ENCODE measurements around the gene MEPE. TPM values are rescaled to one million over a fixed set of nuclear protein-coding genes. Genes with fewer than 3 reads are reported as not detected.

The MEPE gene
- total and polyA plus RNA-seq, 2 of the 8 experiments (the other 6 are each of a cell fraction or from before 2014, with no cell fraction given), result not detected

DNA sequence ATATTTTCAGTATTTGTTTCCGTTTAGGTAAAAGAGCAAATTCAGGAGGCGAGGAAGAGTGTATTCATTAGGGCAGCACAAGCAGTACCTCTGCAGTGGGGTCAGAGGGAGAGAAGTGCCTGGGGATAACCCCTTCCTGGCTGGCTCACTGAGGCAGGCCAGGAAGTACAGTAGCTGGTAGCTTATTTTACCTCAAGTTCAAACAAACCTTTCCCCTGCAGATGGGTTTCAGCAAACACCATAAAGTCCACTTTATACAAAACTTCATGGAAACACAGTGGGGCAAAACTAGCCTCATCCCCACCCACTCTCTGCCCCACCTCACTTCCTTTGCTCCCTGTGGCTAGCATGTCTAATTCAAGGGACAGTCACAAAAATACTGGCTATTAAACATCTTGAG, 29.5 kb downstream of the MEPE start:
- H3K9me3 ChIP-seq (ENCODE audit: insufficient read depth in 2 of 2, low read depth in 1 of 2, low read length in 1 of 2), result peaks cover 3 to 8% of the 10 kb centered on the region in 2 experiments; a peak in 2 of 4 replicates
- H3K4me1 ChIP-seq (replicated peaks in 1 of 4; ENCODE audit: control insufficient read depth in 3 of 4, insufficient read depth in 4 of 4, low read length in 3 of 4), result peaks cover 0 to 10% (median 4%) of the 10 kb centered on the region in 4 experiments; a peak in 3 of 7 replicates
- H3K36me3 ChIP-seq (ENCODE audit: control insufficient read depth in 2 of 4, insufficient read depth in 4 of 4, low read length in 3 of 4), result no peaks in the 10 kb centered on the region; a peak in 1 of 8 replicates
- no peak overlapping the region for H3K27ac ChIP-seq (ENCODE audit: low read depth, low read length)
- H4K5ac ChIP-seq (ENCODE audit: insufficient read length, low read depth, low read length), result no peak overlapping the region
- H3K4ac ChIP-seq (replicated peaks; ENCODE audit: insufficient read length, low read depth, low read length), result no peak overlapping the region
- H3K56ac ChIP-seq (replicated peaks; ENCODE audit: insufficient read length, low read depth, low read length), result no peak overlapping the region
- no peak overlapping the region for H4K91ac ChIP-seq (replicated peaks; ENCODE audit: insufficient read length, low read length)
- H2AFZ ChIP-seq (ENCODE audit: low read length), result no peak overlapping the region
- H2BK15ac ChIP-seq (ENCODE audit: low read length), result no peak overlapping the region
- no peak for DNase-seq (ENCODE audit: low read depth in 1 of 2, low spot score in 2 of 2)
- no peaks in the 10 kb centered on the region for H4K20me1 ChIP-seq (replicated peaks in 1 of 2; ENCODE audit: control insufficient read depth in 1 of 2, insufficient read depth in 2 of 2, low read length in 2 of 2)
- H3K14ac ChIP-seq (ENCODE audit: insufficient read length), result no peak overlapping the region
- no peak overlapping the region for H2BK5ac ChIP-seq (ENCODE audit: low read depth, low read length)
- no peak overlapping the region; the same call in 1 of the 2 replicates for H2AK5ac ChIP-seq (ENCODE audit: low read depth, low read length)
- H3K27me3 ChIP-seq (replicated peaks in 1 of 4; ENCODE audit: control insufficient read depth in 3 of 4, extremely low read depth in 1 of 4, insufficient read depth in 3 of 4, low read length in 3 of 4), result no peaks in the 10 kb centered on the region
- H3K4me2 ChIP-seq (ENCODE audit: insufficient read depth in 1 of 2, low read depth in 2 of 2, low read length in 2 of 2), result no peak overlapping the region
- ChIA-PET POLR2A (ENCODE audit: partially characterized antibody) (interaction anchor here (1.5 to 19.5 kb wide), 5 partner anchors 9 to 67 kb away, joined by 4 to 369 read pairs (median 9); no protein-coding TSS in a partner anchor), CTCF (ENCODE audit: partially characterized antibody) (interaction anchor here (1.2 to 3.2 kb wide), 10 partner anchors 9 to 318 kb away, joined by 3 to 14 read pairs (median 4); partner anchors contain the start of gene SPP1)
- no peak overlapping the region for H2BK12ac ChIP-seq (ENCODE audit: low read depth, low read length)
- H2BK120ac ChIP-seq (replicated peaks; ENCODE audit: low read depth, low read length), result no peak overlapping the region
- H3K79me2 ChIP-seq (ENCODE audit: control insufficient read depth in 1 of 2, insufficient read depth in 2 of 2, low read length in 2 of 2), result peaks cover 0 to 19% of the 10 kb centered on the region in 2 experiments; a peak in 2 of 4 replicates
- no peak overlapping the region for H3K23ac ChIP-seq (ENCODE audit: insufficient read length)
- WGBS, 2 experiments (ENCODE audit: extremely low coverage in 1 of 2, insufficient coverage in 1 of 2, insufficient read length in 1 of 2, insufficient replicate concordance in 2 of 2, low coverage in 1 of 2, low lambda C conversion rate in 2 of 2, missing lambda C conversion rate in 1 of 2), result 98% methylated on average over 2 of the region's 2 CpGs; no CpG with 5 or more reads in 1 of the 2 experiments
- no peak overlapping the region for H3K4me3 ChIP-seq (ENCODE audit: extremely low read depth in 1 of 4, insufficient read depth in 2 of 4, low read depth in 3 of 4, low read length in 4 of 4)
- no peak overlapping the region for H3K9ac ChIP-seq (replicated peaks in 1 of 4; ENCODE audit: extremely low read depth in 1 of 4, low read depth in 3 of 4, low read length in 3 of 4)
- H3K23me2 ChIP-seq (ENCODE audit: low read depth, low read length), result no peaks in the 10 kb centered on the region
- FAIRE-seq, result no peak
- no peak overlapping the region for H3K18ac ChIP-seq (ENCODE audit: extremely low read depth, low read length)
- H2BK20ac ChIP-seq (ENCODE audit: low read length), result no peak overlapping the region
- no peaks in the 10 kb centered on the region for H3K79me1 ChIP-seq (ENCODE audit: low read depth, low read length)
- H4K8ac ChIP-seq (ENCODE audit: extremely low read depth, insufficient read depth, low read length), result no peak overlapping the region
- no peak for TF ChIP-seq JUN (IDR thresholded peaks at IDR 0.05; ENCODE audit: low read depth, low read length)
- TF ChIP-seq RAD21 (IDR thresholded peaks at IDR 0.05 in 1 of 2, conservative IDR thresholded peaks at IDR 0.05 in 1 of 2; ENCODE audit: low read depth in 2 of 2, low read length in 2 of 2), result no peak
- TF ChIP-seq, protein P1, sequence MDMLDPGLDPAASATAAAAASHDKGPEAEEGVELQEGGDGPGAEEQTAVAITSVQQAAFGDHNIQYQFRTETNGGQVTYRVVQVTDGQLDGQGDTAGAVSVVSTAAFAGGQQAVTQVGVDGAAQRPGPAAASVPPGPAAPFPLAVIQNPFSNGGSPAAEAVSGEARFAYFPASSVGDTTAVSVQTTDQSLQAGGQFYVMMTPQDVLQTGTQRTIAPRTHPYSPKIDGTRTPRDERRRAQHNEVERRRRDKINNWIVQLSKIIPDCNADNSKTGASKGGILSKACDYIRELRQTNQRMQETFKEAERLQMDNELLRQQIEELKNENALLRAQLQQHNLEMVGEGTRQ (IDR thresholded peaks at IDR 0.05; ENCODE audit: low read length), result no peak
- TF ChIP-seq KDM4A (IDR thresholded peaks at IDR 0.05; ENCODE audit: low read depth, low read length, severe bottlenecking), result no peak
- no peak for TF ChIP-seq HDAC6 (IDR thresholded peaks at IDR 0.05; ENCODE audit: low read depth, low read length)
- no peak for TF ChIP-seq ASH2L (IDR thresholded peaks at IDR 0.05; ENCODE audit: low read length)
- TF ChIP-seq RXRA (IDR thresholded peaks at IDR 0.05; ENCODE audit: insufficient read depth, low read depth, low read length), result no peak
- TF ChIP-seq, protein P2, sequence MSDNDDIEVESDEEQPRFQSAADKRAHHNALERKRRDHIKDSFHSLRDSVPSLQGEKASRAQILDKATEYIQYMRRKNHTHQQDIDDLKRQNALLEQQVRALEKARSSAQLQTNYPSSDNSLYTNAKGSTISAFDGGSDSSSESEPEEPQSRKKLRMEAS (IDR thresholded peaks at IDR 0.05), result no peak
- TF ChIP-seq KDM5A (IDR thresholded peaks at IDR 0.05; ENCODE audit: low read length), result no peak
- TF ChIP-seq TBP (IDR thresholded peaks at IDR 0.05; ENCODE audit: low read depth, low read length), result no peak
- no peak for TF ChIP-seq RNF2 (IDR thresholded peaks at IDR 0.05; ENCODE audit: borderline replicate concordance, low read depth, low read length, missing control alignments, poor library complexity, severe bottlenecking)
- no peak for TF ChIP-seq GTF2F1 (IDR thresholded peaks at IDR 0.05; ENCODE audit: borderline replicate concordance, low read depth, low read length)
